ENCODE data around the gene TCOF1. TPM values are rescaled to one million over a fixed set of nuclear protein-coding genes. Genes with fewer than 3 reads are reported as not detected.

TCOF1 gene
- total and polyA plus RNA-seq, 2 of the 8 experiments (the other 6 are each of a cell fraction or from before 2014, with no cell fraction given), result 35.9 to 170 TPM

- no peak for DNase-seq (ENCODE audit: low read depth in 1 of 2, low spot score in 2 of 2)
- Histone ChIP-seq H2BK20ac (ENCODE audit: low read length) (no peak overlapping the region), H3K4me1 (replicated peaks in 1 of 4; ENCODE audit: control insufficient read depth in 3 of 4, insufficient read depth in 4 of 4, low read length in 3 of 4) (no peaks in the 10 kb centered on the region), H2AFZ (ENCODE audit: low read length) (no peak overlapping the region), H3K18ac (ENCODE audit: extremely low read depth, low read length) (no peak overlapping the region), H2BK120ac (replicated peaks; ENCODE audit: low read depth, low read length) (no peak overlapping the region), H3K27ac (ENCODE audit: low read depth, low read length) (no peak overlapping the region), H3K56ac (replicated peaks; ENCODE audit: insufficient read length, low read depth, low read length) (no peak overlapping the region), H2BK5ac (ENCODE audit: low read depth, low read length) (no peak overlapping the region), H3K4me3 (ENCODE audit: extremely low read depth in 1 of 4, insufficient read depth in 2 of 4, low read depth in 3 of 4, low read length in 4 of 4) (no peak overlapping the region), H3K9me3 (ENCODE audit: insufficient read depth in 2 of 2, low read depth in 1 of 2, low read length in 1 of 2) (no peaks in the 10 kb centered on the region), H3K9ac (replicated peaks in 1 of 4; ENCODE audit: extremely low read depth in 1 of 4, low read depth in 3 of 4, low read length in 3 of 4) (no peak overlapping the region), H3K23me2 (ENCODE audit: low read depth, low read length) (no peaks in the 10 kb centered on the region), H4K8ac (ENCODE audit: extremely low read depth, insufficient read depth, low read length) (no peak overlapping the region), H4K91ac (replicated peaks; ENCODE audit: insufficient read length, low read length) (no peak overlapping the region), H3K36me3 (ENCODE audit: control insufficient read depth in 2 of 4, insufficient read depth in 4 of 4, low read length in 3 of 4) (peaks cover 66 to 94% (median 91%) of the 10 kb centered on the region in 4 experiments), H4K20me1 (replicated peaks in 1 of 2; ENCODE audit: control insufficient read depth in 1 of 2, insufficient read depth in 2 of 2, low read length in 2 of 2) (no peaks in the 10 kb centered on the region), H3K4me2 (ENCODE audit: insufficient read depth in 1 of 2, low read depth in 2 of 2, low read length in 2 of 2) (no peak overlapping the region), H3K79me2 (ENCODE audit: control insufficient read depth in 1 of 2, insufficient read depth in 2 of 2, low read length in 2 of 2) (no peaks in the 10 kb centered on the region), H4K5ac (ENCODE audit: insufficient read length, low read depth, low read length) (no peak overlapping the region), H3K23ac (ENCODE audit: insufficient read length) (no peak overlapping the region), H3K27me3 (replicated peaks in 1 of 4; ENCODE audit: control insufficient read depth in 3 of 4, extremely low read depth in 1 of 4, insufficient read depth in 3 of 4, low read length in 3 of 4) (no peaks in the 10 kb centered on the region), H2BK12ac (ENCODE audit: low read depth, low read length) (no peak overlapping the region), H3K79me1 (ENCODE audit: low read depth, low read length) (no peaks in the 10 kb centered on the region), H3K14ac (ENCODE audit: insufficient read length) (no peak overlapping the region), H3K4ac (replicated peaks; ENCODE audit: insufficient read length, low read depth, low read length) (no peak overlapping the region), H2BK15ac (ENCODE audit: low read length) (no peak overlapping the region), H2AK5ac (ENCODE audit: low read depth, low read length) (no peak overlapping the region)
- WGBS, 2 experiments (ENCODE audit: extremely low coverage in 1 of 2, insufficient coverage in 1 of 2, insufficient read length in 1 of 2, insufficient replicate concordance in 2 of 2, low coverage in 1 of 2, low lambda C conversion rate in 2 of 2, missing lambda C conversion rate in 1 of 2), result 86% methylated on average over 13 of the region's 13 CpGs; no CpG with 5 or more reads in 1 of the 2 experiments
- ChIA-PET CTCF (ENCODE audit: partially characterized antibody) (interaction anchor here (0.8 to 21.5 kb wide), 5 partner anchors 8 to 45 kb away, joined by 3 to 274 read pairs (median 7); no protein-coding TSS in a partner anchor), POLR2A (ENCODE audit: partially characterized antibody) (interaction anchor here (0.7 to 19.1 kb wide), 6 partner anchors 10 to 53 kb away, joined by 3 to 455 read pairs (median 4); partner anchors contain the start of gene TCOF1)
- no peak for FAIRE-seq
- TF ChIP-seq JUN (IDR thresholded peaks at IDR 0.05; ENCODE audit: low read depth, low read length), result no peak
- TF ChIP-seq PHF8 (conservative IDR thresholded peaks at IDR 0.05; ENCODE audit: low read depth, low read length), result no peak
- TF ChIP-seq POU5F1 (IDR thresholded peaks at IDR 0.05; ENCODE audit: low read depth, low read length), result no peak
- TF ChIP-seq CREB1 (IDR thresholded peaks at IDR 0.05), result no peak
- no peak for TF ChIP-seq FOSL1 (IDR thresholded peaks at IDR 0.05; ENCODE audit: insufficient read depth, low read depth, low read length)
- no peak for TF ChIP-seq ATF2 (IDR thresholded peaks at IDR 0.05; ENCODE audit: low read length)
- no peak for TF ChIP-seq CTCF (IDR thresholded peaks at IDR 0.05; ENCODE audit: control extremely low read depth in 1 of 3, insufficient read depth in 1 of 3, low read depth in 1 of 3, low read length in 3 of 3)
- no peak for TF ChIP-seq EGR1 (IDR thresholded peaks at IDR 0.05; ENCODE audit: borderline replicate concordance, low read depth, low read length)
These were observed 33.8 kb downstream of the TCOF1 start for GRCh38 chr5:150391064-150391834.
